ENCODE results near the gene ZNF516. TPM values are rescaled to one million over a fixed set of nuclear protein-coding genes. Genes with fewer than 3 reads are reported as not detected.

Gene ZNF516
- total and polyA plus RNA-seq, 2 of the 13 experiments (the other 11 are each of a cell fraction or from before 2014, with no cell fraction given): 16.6 to 18.7 TPM

DNA sequence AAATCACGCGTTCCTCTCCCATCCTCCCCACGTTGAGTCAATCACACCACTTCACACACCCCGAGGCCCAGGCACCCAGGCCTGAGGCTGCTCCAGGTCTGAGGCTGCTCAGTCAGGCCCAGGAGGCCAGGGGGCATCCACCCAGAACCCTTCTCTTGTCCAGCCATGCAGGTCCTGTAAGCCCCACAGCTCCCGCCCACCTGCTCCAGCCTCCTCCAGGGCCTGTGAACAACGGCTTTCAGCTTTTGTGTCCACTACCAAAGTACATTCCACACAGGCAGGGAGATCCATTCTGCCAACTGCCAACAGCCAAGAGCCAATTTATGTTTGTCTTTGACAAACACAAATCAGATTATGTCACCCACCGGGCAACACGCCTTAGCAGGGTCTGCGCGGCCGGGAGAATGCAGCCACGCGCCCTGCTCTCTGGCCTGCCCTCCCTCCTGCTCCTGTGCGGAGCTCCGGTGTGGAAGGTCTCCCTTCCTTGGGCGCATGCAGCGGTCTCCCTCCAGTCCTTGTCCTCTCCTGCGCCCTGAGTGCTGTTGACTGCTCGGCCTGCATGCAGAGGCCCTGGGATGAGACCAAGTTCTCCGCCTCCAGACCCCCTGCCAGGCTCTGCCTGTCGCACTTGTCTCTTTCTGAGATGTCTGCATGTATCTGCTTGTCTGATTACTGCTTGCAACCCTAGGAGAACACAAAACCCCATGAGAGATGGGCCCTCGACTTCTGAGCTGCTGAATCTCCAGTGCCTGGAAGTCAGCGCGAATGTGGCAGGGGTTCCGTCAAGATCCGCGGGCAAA is 146.6 kb downstream of the ZNF516 start (continued):
- TF ChIP-seq, protein P1, sequence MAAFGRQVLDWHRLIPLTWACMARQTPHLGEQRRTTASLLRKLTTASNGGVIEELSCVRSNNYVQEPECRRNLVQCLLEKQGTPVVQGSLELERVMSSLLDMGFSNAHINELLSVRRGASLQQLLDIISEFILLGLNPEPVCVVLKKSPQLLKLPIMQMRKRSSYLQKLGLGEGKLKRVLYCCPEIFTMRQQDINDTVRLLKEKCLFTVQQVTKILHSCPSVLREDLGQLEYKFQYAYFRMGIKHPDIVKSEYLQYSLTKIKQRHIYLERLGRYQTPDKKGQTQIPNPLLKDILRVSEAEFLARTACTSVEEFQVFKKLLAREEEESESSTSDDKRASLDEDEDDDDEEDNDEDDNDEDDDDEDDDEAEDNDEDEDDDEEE (CRISPR knock-in tag; IDR thresholded peaks at IDR 0.05): no peak
- TF ChIP-seq, protein P2, sequence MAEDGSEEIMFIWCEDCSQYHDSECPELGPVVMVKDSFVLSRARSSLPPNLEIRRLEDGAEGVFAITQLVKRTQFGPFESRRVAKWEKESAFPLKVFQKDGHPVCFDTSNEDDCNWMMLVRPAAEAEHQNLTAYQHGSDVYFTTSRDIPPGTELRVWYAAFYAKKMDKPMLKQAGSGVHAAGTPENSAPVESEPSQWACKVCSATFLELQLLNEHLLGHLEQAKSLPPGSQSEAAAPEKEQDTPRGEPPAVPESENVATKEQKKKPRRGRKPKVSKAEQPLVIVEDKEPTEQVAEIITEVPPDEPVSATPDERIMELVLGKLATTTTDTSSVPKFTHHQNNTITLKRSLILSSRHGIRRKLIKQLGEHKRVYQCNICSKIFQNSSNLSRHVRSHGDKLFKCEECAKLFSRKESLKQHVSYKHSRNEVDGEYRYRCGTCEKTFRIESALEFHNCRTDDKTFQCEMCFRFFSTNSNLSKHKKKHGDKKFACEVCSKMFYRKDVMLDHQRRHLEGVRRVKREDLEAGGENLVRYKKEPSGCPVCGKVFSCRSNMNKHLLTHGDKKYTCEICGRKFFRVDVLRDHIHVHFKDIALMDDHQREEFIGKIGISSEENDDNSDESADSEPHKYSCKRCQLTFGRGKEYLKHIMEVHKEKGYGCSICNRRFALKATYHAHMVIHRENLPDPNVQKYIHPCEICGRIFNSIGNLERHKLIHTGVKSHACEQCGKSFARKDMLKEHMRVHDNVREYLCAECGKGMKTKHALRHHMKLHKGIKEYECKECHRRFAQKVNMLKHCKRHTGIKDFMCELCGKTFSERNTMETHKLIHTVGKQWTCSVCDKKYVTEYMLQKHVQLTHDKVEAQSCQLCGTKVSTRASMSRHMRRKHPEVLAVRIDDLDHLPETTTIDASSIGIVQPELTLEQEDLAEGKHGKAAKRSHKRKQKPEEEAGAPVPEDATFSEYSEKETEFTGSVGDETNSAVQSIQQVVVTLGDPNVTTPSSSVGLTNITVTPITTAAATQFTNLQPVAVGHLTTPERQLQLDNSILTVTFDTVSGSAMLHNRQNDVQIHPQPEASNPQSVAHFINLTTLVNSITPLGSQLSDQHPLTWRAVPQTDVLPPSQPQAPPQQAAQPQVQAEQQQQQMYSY (CRISPR knock-in tag; IDR thresholded peaks at IDR 0.05): no peak
- TF ChIP-seq SP1 (IDR thresholded peaks at IDR 0.05) (no peak), SP1 (CRISPR knock-in tag; IDR thresholded peaks at IDR 0.05) (no peak), ZNF3 (CRISPR knock-in tag; IDR thresholded peaks at IDR 0.05) (no peak), BCL6 (CRISPR knock-in tag; IDR thresholded peaks at IDR 0.05) (peak; percentile 52), ZNF567 (CRISPR knock-in tag; IDR thresholded peaks at IDR 0.05; ENCODE audit: borderline replicate concordance) (no peak), RXRB (CRISPR knock-in tag; IDR thresholded peaks at IDR 0.05; ENCODE audit: borderline replicate concordance) (no peak), POLR2G (IDR thresholded peaks at IDR 0.05; ENCODE audit: low read depth, low read length) (no peak), MBD4 (IDR thresholded peaks at IDR 0.05; ENCODE audit: borderline replicate concordance, low read length) (no peak), PPARG (CRISPR knock-in tag; conservative IDR thresholded peaks at IDR 0.05) (no peak), NFYC (CRISPR knock-in tag; IDR thresholded peaks at IDR 0.05) (no peak), NR2F6 (IDR thresholded peaks at IDR 0.05) (no peak), NR2F6 (CRISPR knock-in tag; IDR thresholded peaks at IDR 0.05) (no peak), YY1 (IDR thresholded peaks at IDR 0.05; ENCODE audit: insufficient read depth, insufficient replicate concordance, low read depth, low read length) (no peak), ARHGAP35 (CRISPR knock-in tag; IDR thresholded peaks at IDR 0.05; ENCODE audit: borderline replicate concordance) (peak; percentile 39; the same call in 1 of the 2 replicates), TEAD3 (CRISPR knock-in tag; optimal IDR thresholded peaks at IDR 0.05; ENCODE audit: borderline replicate concordance) (peak; percentile 48), TGIF2 (CRISPR knock-in tag; IDR thresholded peaks at IDR 0.05) (peak; percentile 46; the same call in 1 of the 2 replicates)
- TF ChIP-seq, protein P3, sequence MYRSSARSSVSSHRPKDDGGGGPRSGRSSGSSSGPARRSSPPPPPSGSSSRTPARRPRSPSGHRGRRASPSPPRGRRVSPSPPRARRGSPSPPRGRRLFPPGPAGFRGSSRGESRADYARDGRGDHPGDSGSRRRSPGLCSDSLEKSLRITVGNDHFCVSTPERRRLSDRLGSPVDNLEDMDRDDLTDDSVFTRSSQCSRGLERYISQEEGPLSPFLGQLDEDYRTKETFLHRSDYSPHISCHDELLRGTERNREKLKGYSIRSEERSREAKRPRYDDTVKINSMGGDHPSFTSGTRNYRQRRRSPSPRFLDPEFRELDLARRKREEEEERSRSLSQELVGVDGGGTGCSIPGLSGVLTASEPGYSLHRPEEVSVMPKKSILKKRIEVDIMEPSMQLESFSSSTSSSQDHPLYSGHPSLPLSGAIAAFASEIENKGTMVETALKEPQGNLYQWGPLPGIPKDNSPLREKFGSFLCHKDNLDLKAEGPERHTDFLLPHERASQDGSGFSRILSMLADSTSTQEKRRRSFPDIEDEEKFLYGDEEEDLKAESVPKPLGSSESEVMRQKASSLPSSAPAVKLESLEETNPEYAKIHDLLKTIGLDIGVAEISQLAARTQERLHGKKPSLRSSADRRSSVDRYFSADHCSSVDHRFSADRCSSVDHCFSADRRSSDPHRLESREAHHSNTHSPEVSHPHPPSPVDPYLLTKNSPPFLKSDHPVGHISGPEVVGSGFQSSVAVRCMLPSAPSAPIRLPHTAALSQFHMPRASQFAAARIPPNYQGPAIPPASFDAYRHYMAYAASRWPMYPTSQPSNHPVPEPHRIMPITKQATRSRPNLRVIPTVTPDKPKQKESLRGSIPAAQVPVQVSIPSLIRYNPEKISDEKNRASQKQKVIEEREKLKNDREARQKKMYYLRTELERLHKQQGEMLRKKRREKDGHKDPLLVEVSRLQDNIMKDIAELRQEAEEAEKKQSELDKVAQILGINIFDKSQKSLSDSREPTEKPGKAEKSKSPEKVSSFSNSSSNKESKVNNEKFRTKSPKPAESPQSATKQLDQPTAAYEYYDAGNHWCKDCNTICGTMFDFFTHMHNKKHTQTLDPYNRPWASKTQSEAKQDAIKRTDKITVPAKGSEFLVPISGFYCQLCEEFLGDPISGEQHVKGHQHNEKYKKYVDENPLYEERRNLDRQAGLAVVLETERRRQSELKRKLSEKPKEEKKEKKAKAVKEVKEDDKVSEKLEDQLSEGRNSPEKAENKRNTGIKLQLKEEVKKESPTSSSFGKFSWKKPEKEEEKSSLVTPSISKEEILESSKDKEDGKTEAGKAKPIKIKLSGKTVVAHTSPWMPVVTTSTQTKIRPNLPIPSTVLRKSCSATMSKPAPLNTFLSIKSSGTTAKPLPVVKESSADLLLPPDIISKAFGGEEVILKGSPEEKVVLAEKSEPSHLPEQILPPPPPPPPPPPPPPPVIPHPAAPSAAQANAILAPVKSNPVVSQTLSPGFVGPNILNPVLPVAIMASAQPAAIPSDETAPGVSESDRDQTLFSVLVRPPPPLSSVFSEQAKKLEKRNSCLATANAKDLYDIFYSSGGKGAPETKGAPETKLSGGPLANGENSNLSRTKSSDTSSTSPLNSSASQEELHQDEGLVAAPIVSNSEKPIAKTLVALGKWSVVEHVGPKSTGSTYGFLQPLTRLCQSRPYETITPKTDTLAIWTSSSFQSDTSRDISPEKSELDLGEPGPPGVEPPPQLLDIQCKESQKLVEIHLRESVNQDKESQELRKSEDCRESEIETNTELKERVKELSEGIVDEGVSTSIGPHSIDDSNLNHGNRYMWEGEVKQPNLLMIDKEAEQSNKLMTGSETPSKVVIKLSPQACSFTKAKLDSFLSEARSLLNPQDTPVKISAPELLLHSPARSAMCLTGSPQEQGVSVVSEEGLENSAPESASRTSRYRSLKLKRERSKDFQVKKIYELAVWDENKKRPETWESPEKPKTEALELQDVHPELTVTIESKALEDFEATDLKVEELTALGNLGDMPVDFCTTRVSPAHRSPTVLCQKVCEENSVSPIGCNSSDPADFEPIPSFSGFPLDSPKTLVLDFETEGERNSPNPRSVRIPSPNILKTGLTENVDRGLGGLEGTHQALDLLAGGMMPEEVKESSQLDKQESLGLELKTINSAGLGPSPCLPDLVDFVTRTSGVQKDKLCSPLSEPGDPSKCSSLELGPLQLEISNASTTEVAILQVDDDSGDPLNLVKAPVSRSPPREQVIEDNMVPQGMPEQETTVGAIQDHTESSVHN (CRISPR knock-in tag; IDR thresholded peaks at IDR 0.05): 0 out of 2 replicates have a peak, but pooled peaks have one; percentile 26
